ENCODE measurements around the gene RNF208. TPM values are rescaled to one million over a fixed set of nuclear protein-coding genes. Genes with fewer than 3 reads are reported as not detected.

RNF208 gene
- polyA plus RNA-seq, 1 of the 3 experiments (the other 2 are of a cell fraction), result 2.7 TPM

GRCh38 chr9:137219757-137220316 is 2.2 kb downstream of the RNF208 start:
- H2AFZ ChIP-seq (ENCODE audit: low read depth), result no peak overlapping the region
- H3F3A ChIP-seq (replicated peaks; ENCODE audit: insufficient read depth), result no peaks in the 10 kb centered on the region
- no peak for DNase-seq
- ChIA-PET POLR2A (interaction anchor here (1.1 to 1.9 kb wide), 2 partner anchors 12 to 19 kb away, joined by 3 to 4 read pairs; no protein-coding TSS in a partner anchor), CTCF (interaction anchor here (0.9 to 1.1 kb wide), 2 partner anchors 17 kb away, joined by 3 to 6 read pairs; no protein-coding TSS in a partner anchor)
- H3K27me3 ChIP-seq (ENCODE audit: insufficient read depth), result no peaks in the 10 kb centered on the region
- no peaks in the 10 kb centered on the region for H4K20me1 ChIP-seq (ENCODE audit: insufficient read depth)
- H3K4me1 ChIP-seq (ENCODE audit: control insufficient read depth in 1 of 2, insufficient read depth in 2 of 2, low read depth in 1 of 2, low read length in 1 of 2), result peaks cover 5 to 12% of the 10 kb centered on the region in 2 experiments; a peak in 1 of 4 replicates
- WGBS (ENCODE audit: low lambda C conversion rate), result 96% methylated on average over 9 of the region's 10 CpGs
- no peak for TF ChIP-seq NRF1 (IDR thresholded peaks at IDR 0.05; ENCODE audit: low read depth, low read length)
- TF ChIP-seq NFIC (IDR thresholded peaks at IDR 0.05; ENCODE audit: borderline replicate concordance), result no peak
- no peak for TF ChIP-seq TAF1 (IDR thresholded peaks at IDR 0.05; ENCODE audit: borderline replicate concordance, low read depth, low read length)
- no peak for TF ChIP-seq JUND (IDR thresholded peaks at IDR 0.05)
- TF ChIP-seq FOXJ3 (CRISPR knock-in tag; IDR thresholded peaks at IDR 0.05), result no peak
- TF ChIP-seq RFX5 (IDR thresholded peaks at IDR 0.05; ENCODE audit: low read length), result no peak
- TF ChIP-seq REST (IDR thresholded peaks at IDR 0.05; ENCODE audit: low read depth, low read length), result no peak
- TF ChIP-seq, protein P1, sequence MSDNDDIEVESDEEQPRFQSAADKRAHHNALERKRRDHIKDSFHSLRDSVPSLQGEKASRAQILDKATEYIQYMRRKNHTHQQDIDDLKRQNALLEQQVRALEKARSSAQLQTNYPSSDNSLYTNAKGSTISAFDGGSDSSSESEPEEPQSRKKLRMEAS (IDR thresholded peaks at IDR 0.05; ENCODE audit: low read depth), result no peak
- no peak for TF ChIP-seq IRF3 (IDR thresholded peaks at IDR 0.05; ENCODE audit: low read depth, low read length)
- TF ChIP-seq ELF1 (IDR thresholded peaks at IDR 0.05), result no peak
- TF ChIP-seq FOSL2 (IDR thresholded peaks at IDR 0.05; ENCODE audit: borderline replicate concordance, low read depth), result no peak
- no peak for TF ChIP-seq YY1 (IDR thresholded peaks at IDR 0.05; ENCODE audit: low read depth)
- no peak for TF ChIP-seq SMC3 (IDR thresholded peaks at IDR 0.05; ENCODE audit: low read depth, low read length)
- no peak for TF ChIP-seq USF2 (IDR thresholded peaks at IDR 0.05; ENCODE audit: borderline replicate concordance, low read depth, low read length)
- TF ChIP-seq, protein P2, sequence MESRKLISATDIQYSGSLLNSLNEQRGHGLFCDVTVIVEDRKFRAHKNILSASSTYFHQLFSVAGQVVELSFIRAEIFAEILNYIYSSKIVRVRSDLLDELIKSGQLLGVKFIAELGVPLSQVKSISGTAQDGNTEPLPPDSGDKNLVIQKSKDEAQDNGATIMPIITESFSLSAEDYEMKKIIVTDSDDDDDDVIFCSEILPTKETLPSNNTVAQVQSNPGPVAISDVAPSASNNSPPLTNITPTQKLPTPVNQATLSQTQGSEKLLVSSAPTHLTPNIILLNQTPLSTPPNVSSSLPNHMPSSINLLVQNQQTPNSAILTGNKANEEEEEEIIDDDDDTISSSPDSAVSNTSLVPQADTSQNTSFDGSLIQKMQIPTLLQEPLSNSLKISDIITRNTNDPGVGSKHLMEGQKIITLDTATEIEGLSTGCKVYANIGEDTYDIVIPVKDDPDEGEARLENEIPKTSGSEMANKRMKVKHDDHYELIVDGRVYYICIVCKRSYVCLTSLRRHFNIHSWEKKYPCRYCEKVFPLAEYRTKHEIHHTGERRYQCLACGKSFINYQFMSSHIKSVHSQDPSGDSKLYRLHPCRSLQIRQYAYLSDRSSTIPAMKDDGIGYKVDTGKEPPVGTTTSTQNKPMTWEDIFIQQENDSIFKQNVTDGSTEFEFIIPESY (IDR thresholded peaks at IDR 0.05; ENCODE audit: borderline replicate concordance, low read depth), result no peak
- TF ChIP-seq CHD2 (IDR thresholded peaks at IDR 0.05; ENCODE audit: low read length, partially characterized antibody), result no peak
- TF ChIP-seq MEF2A (IDR thresholded peaks at IDR 0.05; ENCODE audit: borderline replicate concordance, low read depth), result no peak
- TF ChIP-seq CTCF (IDR thresholded peaks at IDR 0.05), result no peak
- H3K4me2 ChIP-seq, result no peak overlapping the region
- H3K79me2 ChIP-seq (ENCODE audit: insufficient read depth), result no peaks in the 10 kb centered on the region
- H3K9me2 ChIP-seq, result no peaks in the 10 kb centered on the region
- no peak overlapping the region for H3K27ac ChIP-seq (ENCODE audit: low read depth in 2 of 2, low read length in 1 of 2)
- no peaks in the 10 kb centered on the region for H3K9me3 ChIP-seq
- peaks cover 0 to 6% of the 10 kb centered on the region in 2 experiments for H3K36me3 ChIP-seq (replicated peaks in 1 of 2; ENCODE audit: control insufficient read depth in 1 of 2, insufficient read depth in 2 of 2, low read length in 1 of 2)
- no peak overlapping the region for H3K9ac ChIP-seq
- no peak overlapping the region for H3K4me3 ChIP-seq (ENCODE audit: low read depth in 2 of 2, low read length in 1 of 2)

All from SK-N-SH (cell line).